LNCaP clone FGC (cell line): ENCODE measurements around the gene PRICKLE1.

Source experiments
- DNase-seq: peaks from one replicate; pipeline ENCODE4 v3.0.0-alpha.2; 2011; ENCODE audit warnings: low read depth
- H3K4me3 ChIP-seq: 2 replicates; pipeline ENCODE4 v1.5.1; 2011; ENCODE audit warnings: mild to moderate bottlenecking, low read depth, low read length, control low read depth
- CTCF ChIP-seq: IDR thresholded peaks from 2 replicates; pipeline ENCODE4 v1.5.1; 2012; ENCODE audit warnings: mild to moderate bottlenecking; ENCODE audit not compliant: control insufficient read depth, insufficient read depth; ENCODE audit errors: extremely low read depth

PRICKLE1 gene

GRCh38 chr12:42630314-42630713 lies 40.8 kb upstream of the PRICKLE1 start:
- H3K4me3 ChIP-seq, result no peak overlapping the region
- TF ChIP-seq CTCF, result no peak
- no peak for DNase-seq

- no peak for DNase-seq
- TF ChIP-seq CTCF, result no peak
- H3K4me3 ChIP-seq, result no peak overlapping the region
Measured at GRCh38 chr12:42627151-42627550, 37.6 kb upstream of the PRICKLE1 start.

GRCh38 chr12:42625611-42626010 lies 36.1 kb upstream of the PRICKLE1 start:
- H3K4me3 ChIP-seq, result no peak overlapping the region
- no peak for TF ChIP-seq CTCF
- peak; percentile 26 for DNase-seq

- H3K4me3 ChIP-seq, result no peak overlapping the region
- no peak for TF ChIP-seq CTCF
- no peak for DNase-seq
Measured at GRCh38 chr12:42617622-42618021, 28.1 kb upstream of the PRICKLE1 start.

- no peak overlapping the region for H3K4me3 ChIP-seq
- no peak for DNase-seq
- TF ChIP-seq CTCF, result no peak
Measured at GRCh38 chr12:42615006-42615405, 25.5 kb upstream of the PRICKLE1 start.

GRCh38 chr12:42612231-42612613 lies 22.7 kb upstream of the PRICKLE1 start:
- no peak for DNase-seq
- TF ChIP-seq CTCF, result no peak
- no peak overlapping the region for H3K4me3 ChIP-seq

- TF ChIP-seq CTCF, result no peak
Measured at GRCh38 chr12:42611571-42612230, 22.2 kb upstream of the PRICKLE1 start.

More at GRCh38 chr12:42611571-42612230, 22.2 kb upstream of the PRICKLE1 start:
- no peak for DNase-seq
- H3K4me3 ChIP-seq, result no peak overlapping the region
